HG03103 (cell line): ENCODE data around the gene ADAT3.

Source experiments
- ATAC-seq: cut with Tn5 transposase; IDR thresholded peaks from one replicate; pipeline ENCODE4 v1.9.1; 2021; ENCODE audit warnings: low read depth; ENCODE audit not compliant: unreplicated experiment

The ADAT3 gene

GRCh38 chr19:1936916-1937610 is 31.9 kb downstream of the ADAT3 start:
- ATAC-seq, result no peak

- no peak for ATAC-seq
These were observed 32.9 kb downstream of the ADAT3 start for GRCh38 chr19:1938071-1938470.

DNA sequence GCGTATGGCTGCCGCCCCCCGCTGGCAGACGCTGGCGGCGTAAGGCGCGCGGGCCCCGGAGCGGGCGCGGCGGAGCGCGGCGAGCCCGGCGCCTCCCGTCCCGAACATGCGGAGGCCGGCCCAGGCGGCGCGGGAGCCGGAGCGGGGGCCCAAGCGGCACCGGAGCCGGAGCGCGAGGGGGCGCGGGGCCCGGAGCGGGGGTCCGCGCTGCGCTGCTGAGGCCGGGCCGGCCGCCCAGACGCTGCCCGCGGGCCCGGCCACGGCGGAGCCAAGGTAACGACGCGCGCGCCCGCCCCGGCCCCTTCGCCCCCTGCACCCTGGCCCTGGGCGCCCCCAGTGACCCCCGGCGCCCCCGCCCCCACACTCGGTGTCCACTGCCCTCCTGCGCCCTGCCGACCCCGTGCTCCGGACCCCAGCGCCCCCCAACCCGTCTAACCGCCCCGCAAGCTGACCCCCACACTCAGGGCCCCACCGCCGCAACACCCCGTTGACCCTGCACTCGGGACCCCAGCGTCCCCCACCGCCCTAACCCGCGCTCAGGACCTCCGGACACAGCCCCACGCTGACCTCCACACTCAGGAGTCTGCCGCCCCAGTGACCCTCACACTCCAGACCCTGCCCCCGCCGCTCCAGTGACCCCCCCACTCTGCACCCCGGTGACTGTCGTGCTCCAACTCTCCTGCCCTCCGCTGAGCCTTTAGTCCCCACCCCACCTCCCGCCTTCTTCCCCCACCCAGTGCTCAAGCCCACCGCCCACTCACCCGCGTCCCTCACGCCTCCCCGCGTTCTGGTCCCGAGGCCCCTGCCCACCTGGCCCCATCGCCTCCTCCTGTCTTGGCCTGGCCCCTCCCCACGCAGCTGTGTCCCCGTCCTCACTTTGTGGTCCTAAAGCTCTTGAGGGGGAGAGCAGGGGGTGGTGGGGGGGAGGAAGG is 36.2 kb downstream of the ADAT3 start, which contains the start of gene CSNK1G2:
Gene CSNK1G2 (plus strand): TSS at position 27 of the 932 bp plus-strand sequence. CDS start 28,601 bp downstream, outside the sequence.
- ATAC-seq, result no peak

DNA sequence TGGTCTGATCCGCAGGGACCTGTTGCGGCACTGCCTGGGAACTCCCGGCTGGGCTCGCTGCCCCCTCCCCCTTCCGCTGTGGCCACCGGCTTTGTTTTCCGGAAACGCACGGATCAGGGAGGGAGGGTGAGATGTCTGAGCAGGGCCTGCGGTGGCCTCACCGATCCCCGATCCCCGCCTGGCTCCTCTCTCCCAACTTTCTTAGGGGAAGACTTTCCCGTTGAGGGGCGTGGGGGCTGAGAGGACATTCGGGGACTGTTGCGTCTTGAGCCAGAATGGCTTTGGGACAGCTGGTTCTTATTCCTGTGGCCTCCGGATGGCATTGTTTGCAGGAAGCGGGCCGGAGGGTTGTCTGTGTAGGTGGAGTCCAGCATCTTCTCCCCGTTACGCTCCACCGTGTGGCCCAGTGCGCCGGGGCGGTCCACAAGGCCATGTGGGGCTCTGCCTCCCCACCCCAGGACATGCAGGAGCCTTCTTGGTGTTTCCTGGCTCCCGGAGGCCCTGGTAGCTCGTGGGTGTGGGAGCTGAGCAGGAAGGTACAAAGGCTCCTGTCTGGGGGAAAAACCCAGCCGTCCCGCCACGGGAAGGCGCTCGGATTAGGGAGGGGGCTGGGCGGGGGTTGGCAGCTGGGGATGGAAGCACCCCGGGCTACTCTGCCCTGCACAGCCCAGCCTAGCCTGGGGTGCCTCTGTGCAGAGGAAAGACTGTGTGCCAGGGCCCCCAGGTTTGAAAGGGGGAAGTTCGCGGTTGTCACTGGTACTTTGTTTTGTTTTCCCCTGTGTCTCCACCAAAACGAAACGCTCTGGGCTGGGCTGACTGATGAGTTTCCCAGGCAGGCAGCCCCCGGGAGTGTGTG is 37.1 kb downstream of the ADAT3 start:
- ATAC-seq, result no peak

DNA sequence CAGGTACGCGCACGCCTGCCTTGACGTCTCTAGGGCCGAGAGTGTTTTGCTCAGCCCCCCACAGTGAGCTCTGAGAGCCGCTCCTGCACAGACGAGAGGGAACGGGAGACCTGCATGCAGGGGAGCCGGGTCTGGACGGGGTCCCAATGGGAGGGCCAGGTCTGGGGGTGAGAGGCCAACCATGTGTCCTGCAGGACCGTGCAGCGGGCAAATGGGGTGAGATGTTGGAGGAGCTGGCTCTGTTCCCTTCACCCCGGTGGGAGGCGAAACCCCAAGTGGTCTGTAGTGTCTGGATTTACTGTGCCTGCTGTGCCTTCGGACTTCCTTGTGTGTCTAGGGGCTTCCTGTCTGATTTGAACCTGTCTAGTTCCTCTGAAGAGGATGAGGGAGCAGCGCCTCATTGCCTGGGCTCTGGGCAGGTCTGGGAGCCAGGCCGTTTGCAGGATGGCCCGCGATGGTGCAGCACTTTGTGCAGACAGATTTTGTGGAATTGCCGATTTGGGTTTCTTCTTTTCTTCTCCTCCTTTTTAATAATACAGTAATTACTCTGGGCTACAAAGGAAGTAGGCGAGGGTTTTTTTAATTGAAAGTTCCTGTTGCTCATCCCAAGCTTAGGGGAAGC is 37.8 kb downstream of the ADAT3 start:
- no peak for ATAC-seq

DNA sequence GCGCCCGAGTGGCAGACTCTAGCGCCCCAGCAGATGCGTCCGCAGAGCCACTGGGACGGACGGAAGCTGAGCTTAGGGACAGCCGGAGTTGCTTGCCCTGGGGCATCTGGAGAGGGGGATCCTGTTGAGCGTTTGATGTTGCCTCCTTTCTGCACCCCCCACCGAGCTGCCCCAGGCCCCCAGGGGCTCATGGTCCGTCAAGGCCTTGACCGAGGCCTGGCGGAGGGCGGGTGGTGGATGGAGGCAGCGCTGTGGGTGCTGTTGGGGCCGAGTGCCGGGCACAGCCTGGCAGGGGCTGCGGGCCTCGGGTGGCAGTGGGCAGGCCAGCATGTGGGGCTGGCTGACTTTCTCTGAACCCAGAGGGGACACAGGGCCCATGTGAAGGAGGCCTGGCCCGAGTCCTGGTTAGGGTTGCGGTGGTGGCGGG is 38.5 kb downstream of the ADAT3 start:
- no peak for ATAC-seq

- ATAC-seq, result no peak
These were observed 39.1 kb downstream of the ADAT3 start for GRCh38 chr19:1944088-1944915.

DNA sequence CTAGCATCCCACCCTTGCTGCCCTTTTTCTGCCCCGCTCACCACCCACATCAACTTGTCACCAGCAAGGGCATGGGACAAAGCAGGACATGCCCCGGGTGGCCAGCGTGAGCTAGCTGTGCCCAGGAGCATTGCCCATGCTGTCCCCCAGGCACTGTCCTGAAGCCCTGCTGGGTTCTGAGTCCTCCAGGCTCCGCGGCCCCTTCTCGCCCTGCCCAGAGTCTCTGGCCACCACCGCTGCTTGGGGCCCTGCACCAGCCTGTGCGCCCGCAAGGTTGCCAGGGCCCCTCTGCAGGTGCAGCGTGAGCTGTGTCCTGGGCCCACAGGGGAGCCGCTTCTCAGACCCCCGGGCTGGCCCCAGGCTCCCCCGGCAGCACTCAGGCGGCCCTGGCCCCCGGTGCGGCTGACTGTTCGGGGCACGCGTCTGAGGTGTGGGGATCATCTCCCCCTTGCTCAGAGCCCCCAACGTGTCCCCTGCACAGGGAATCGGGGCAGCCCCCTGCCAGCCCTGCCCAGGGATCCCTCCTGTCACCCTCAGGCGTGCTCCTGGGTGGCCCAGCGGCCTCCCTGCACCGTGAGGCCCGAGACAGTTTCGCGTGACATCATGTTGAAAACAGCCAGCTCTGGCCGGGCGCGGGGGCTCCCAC is 39.8 kb downstream of the ADAT3 start:
- no peak for ATAC-seq

DNA sequence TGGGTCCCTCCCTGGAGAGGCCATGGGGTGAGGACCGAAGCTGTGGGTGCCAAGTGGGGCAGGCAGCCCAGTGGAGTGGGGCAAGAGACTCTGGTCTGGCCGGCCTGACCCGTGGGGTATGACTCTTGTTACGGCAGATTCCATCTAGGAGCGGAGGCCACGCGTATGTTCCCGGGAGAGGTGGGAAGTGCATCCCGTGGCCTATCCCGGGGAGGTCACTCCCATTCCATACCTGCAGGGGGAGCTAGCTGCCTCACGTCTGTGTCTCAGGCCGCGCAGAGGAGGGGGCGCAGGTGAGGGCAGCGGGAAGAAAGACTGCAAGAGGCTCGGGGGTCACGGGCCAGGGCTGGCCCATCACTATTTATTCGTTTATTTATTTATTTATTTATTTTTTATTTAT is 40.7 kb downstream of the ADAT3 start:
- ATAC-seq, result no peak

DNA sequence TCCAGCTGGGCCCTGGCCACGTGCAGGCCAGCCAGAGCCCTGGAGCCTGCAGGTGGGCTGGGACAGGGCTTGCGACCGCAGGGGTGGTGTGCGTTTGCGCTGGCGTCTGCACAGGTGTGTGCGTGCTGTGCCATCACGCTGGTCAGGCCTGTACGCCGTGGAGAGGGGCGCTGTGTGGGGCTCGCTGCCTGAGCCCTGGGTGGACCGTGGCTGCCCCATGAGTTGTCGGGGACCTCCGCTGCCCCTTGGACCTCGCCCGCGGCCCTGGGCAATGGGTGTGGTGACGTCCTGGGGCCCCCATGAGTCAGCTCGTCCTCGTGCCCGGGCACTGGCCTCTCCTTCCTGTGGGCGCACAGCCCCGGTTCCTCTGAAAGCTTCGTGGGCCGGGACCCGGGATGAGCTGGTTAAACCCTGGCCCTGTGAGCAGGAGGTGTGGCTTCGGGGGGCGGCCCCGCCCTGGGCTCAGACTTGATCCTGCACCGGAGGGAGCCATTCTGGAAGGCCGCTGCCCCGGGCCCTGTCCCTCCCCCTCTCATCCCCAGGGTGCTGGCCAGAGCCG is 42.5 kb downstream of the ADAT3 start:
- no peak for ATAC-seq

DNA sequence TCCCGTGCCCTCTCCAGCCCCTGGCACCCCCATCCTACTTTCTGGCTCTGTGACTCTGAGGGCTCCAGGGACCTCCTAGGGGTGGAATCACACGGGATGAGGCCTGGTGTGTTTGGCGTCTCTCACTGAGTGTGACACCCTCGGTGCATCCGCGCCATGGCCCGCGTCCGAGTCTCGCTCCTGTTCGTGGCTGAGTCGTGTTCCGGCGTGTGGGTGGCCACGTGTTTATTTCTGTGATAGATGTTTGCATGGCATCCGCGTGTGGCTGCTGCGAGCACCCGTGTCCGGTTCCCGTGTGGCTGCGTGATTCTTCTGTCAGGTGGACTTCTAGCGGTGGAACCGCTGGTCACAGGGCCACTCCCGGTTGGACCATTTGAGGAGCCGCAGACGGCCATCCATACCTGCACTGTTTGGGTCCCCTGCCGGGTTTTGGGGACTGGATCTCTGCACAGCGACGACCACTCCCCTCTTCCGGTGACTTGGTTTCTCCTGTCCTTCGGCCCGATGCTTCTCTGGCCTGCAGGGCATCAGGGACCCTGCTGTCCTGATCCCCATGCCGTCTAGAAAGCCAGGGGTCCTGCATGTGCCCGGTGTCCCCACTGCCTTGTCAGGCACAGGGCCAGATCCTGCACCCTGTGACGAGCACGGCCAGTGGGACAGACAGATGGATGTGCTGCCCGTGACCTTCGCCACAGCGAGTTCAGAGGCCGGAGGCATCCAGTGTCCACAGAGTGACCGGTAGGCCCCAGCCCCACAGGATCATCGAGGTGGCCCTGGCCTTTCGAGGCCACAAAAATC is 44.3 kb downstream of the ADAT3 start:
- ATAC-seq, result no peak

GRCh38 chr19:1950640-1951039 is 45.4 kb downstream of the ADAT3 start:
- no peak for ATAC-seq

DNA sequence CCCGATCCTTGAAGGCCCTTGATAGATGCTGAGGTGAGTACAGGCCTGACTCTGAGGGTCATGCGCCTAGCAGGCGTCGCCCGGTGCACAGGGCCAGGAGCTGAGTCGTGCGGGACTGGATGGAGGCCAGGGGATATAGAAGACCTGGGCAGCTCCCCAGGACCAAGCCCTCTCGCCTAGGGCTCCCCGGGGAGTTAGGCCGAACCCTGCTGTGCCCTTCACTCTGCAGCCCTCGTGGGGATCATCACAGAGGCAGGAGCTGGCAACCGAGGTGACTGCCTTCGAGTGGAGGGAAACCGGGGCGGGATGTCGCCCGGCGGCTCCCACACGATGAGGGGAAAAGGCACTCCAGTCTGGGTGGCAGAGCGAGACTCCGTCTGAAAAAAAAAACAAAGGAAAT is 47.4 kb downstream of the ADAT3 start:
- ATAC-seq, result no peak

GRCh38 chr19:1953037-1953436 is 47.8 kb downstream of the ADAT3 start:
- no peak for ATAC-seq

DNA sequence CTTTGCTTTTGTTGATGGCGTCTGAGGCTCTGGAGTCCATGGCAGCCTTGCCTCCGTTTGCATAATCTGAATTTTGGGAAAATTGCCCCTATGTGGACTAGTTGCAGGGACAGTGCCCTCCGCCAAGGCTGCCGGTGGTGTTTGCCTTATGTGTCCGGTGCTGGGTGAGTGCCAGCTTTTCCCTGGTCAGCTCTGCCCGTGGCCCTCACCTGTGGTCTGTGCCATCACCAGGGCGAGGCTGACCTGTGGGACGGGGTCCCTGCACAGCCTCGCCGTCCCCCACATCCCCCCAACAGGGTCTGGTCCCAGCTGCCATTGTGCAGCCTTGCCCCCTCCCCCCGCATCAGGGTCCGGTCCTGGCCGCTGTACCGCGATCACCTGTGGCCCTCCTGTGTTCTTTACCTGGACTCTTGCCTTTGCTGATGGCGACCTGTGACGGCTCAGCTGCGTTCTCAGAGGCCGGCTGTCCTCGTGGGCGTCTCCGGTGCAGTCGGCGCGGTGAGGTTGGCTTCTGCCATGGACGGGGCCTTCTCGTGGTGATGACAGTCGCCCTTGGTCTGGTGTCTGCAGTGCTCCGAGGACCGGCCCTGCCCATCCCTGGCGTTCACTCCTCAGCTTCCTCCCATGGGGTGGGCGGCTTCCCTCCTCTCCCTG is 48.4 kb downstream of the ADAT3 start:
- ATAC-seq, result no peak

- no peak for ATAC-seq
These were observed 49.3 kb downstream of the ADAT3 start for GRCh38 chr19:1954532-1954933.
